ENCODE results near the gene ISY1. TPM values are rescaled to one million over a fixed set of nuclear protein-coding genes. Genes with fewer than 3 reads are reported as not detected.

Gene ISY1
- total RNA-seq, 1 donor from 2014 or later, result 21.3 TPM

GRCh38 chr3:129181819-129182218, 21.0 kb upstream of the ISY1 start:
- no peak for TF ChIP-seq CTCF (IDR thresholded peaks at IDR 0.05; ENCODE audit: borderline replicate concordance)
- peaks cover 18% of the 10 kb centered on the region for H3K36me3 ChIP-seq
- H3K9me3 ChIP-seq (replicated peaks), result no peaks in the 10 kb centered on the region
- peak overlapping the region; percentile 100 for H3K27ac ChIP-seq (replicated peaks)
- H3K4me3 ChIP-seq, result peak overlapping the region; percentile 99
- intact Hi-C loops (cut with micrococcal nuclease), result no loop called here
- H3K4me1 ChIP-seq, result peaks cover 97% of the 10 kb centered on the region
- DNase-seq, result no peak
- H3K27me3 ChIP-seq (ENCODE audit: low read depth), result no peaks in the 10 kb centered on the region

GRCh38 chr3:129180461-129180860, 19.6 kb upstream of the ISY1 start:
- TF ChIP-seq CTCF (IDR thresholded peaks at IDR 0.05; ENCODE audit: borderline replicate concordance), result no peak
- H3K4me1 ChIP-seq, result peaks cover 97% of the 10 kb centered on the region
- H3K27ac ChIP-seq (replicated peaks), result peak overlapping the region; percentile 100
- intact Hi-C loops (cut with micrococcal nuclease), result no loop called here
- DNase-seq, result no peak
- no peaks in the 10 kb centered on the region for H3K9me3 ChIP-seq (replicated peaks)
- peaks cover 18% of the 10 kb centered on the region for H3K36me3 ChIP-seq
- H3K27me3 ChIP-seq (ENCODE audit: low read depth), result no peaks in the 10 kb centered on the region
- H3K4me3 ChIP-seq, result peak overlapping the region; percentile 99

GRCh38 chr3:129176051-129176450, 15.2 kb upstream of the ISY1 start:
- intact Hi-C loops (cut with micrococcal nuclease), result no loop called here
- H3K4me3 ChIP-seq, result peak overlapping the region; percentile 99
- no peaks in the 10 kb centered on the region for H3K27me3 ChIP-seq (ENCODE audit: low read depth)
- H3K4me1 ChIP-seq, result peaks cover 98% of the 10 kb centered on the region
- peaks cover 30% of the 10 kb centered on the region for H3K36me3 ChIP-seq
- H3K27ac ChIP-seq (replicated peaks), result peak overlapping the region; percentile 100
- H3K9me3 ChIP-seq (replicated peaks), result no peaks in the 10 kb centered on the region
- TF ChIP-seq CTCF (IDR thresholded peaks at IDR 0.05; ENCODE audit: borderline replicate concordance), result no peak
- no peak for DNase-seq

GRCh38 chr3:129173725-129174124, 12.9 kb upstream of the ISY1 start:
- Histone ChIP-seq H3K4me1 (peaks cover 86% of the 10 kb centered on the region), H3K27ac (replicated peaks) (peak overlapping the region; percentile 100), H3K4me3 (peak overlapping the region; percentile 48), H3K9me3 (replicated peaks) (no peaks in the 10 kb centered on the region), H3K27me3 (ENCODE audit: low read depth) (no peaks in the 10 kb centered on the region), H3K36me3 (peaks cover 44% of the 10 kb centered on the region)
- TF ChIP-seq CTCF (IDR thresholded peaks at IDR 0.05; ENCODE audit: borderline replicate concordance), result no peak
- DNase-seq, result no peak
- intact Hi-C loops (cut with micrococcal nuclease), result no loop called here

GRCh38 chr3:129173206-129173605, 12.3 kb upstream of the ISY1 start:
- peaks cover 44% of the 10 kb centered on the region for H3K36me3 ChIP-seq
- no peaks in the 10 kb centered on the region for H3K27me3 ChIP-seq (ENCODE audit: low read depth)
- H3K9me3 ChIP-seq (replicated peaks), result no peaks in the 10 kb centered on the region
- H3K4me3 ChIP-seq, result peak overlapping the region; percentile 48
- DNase-seq, result no peak
- intact Hi-C loops (cut with micrococcal nuclease), result no loop called here
- no peak for TF ChIP-seq CTCF (IDR thresholded peaks at IDR 0.05; ENCODE audit: borderline replicate concordance)
- peak overlapping the region; percentile 100 for H3K27ac ChIP-seq (replicated peaks)
- H3K4me1 ChIP-seq, result peaks cover 81% of the 10 kb centered on the region
